Nephron progenitor cell (in vitro differentiated cells): ENCODE data around the gene TXK.

Experiments used
- DNase-seq: peaks from one replicate; pipeline ENCODE4 v3.0.0; 2021
- H3K27ac Mint-ChIP-seq: 2 replicates; pipeline ENCODE4 v1.8.0; 2021; ENCODE audit warnings: mild to moderate bottlenecking, moderate library complexity, mixed read lengths
- H3K27me3 Mint-ChIP-seq: 2 replicates; pipeline ENCODE4 v1.8.0; 2021; ENCODE audit warnings: mild to moderate bottlenecking, low read depth, mixed read lengths; ENCODE audit not compliant: poor library complexity
- H3K36me3 Mint-ChIP-seq: 2 replicates; pipeline ENCODE4 v1.8.0; 2021; ENCODE audit warnings: low read depth, mixed read lengths
- H3K4me1 Mint-ChIP-seq: 2 replicates; pipeline ENCODE4 v1.8.0; 2021; ENCODE audit warnings: mixed read lengths
- H3K4me3 Mint-ChIP-seq: 2 replicates; pipeline ENCODE4 v1.8.0; 2021; ENCODE audit warnings: mild to moderate bottlenecking, moderate library complexity, mixed read lengths
- H3K9me3 Mint-ChIP-seq: 2 replicates; pipeline ENCODE4 v1.8.0; 2021; ENCODE audit warnings: mild to moderate bottlenecking, moderate library complexity, mixed read lengths
- CTCF ChIP-seq: fragments of 200-600 bp; sonication (generic); IDR thresholded peaks from 2 replicates; pipeline ENCODE4 v1.5.0; 2021; ENCODE audit warnings: antibody characterized with exemption

The TXK gene

GRCh38 chr4:48109413-48110263 lies 24.4 kb downstream of the TXK start:
- Mint-ChIP-seq H3K27ac (no peak overlapping the region), H3K27me3 (peaks cover 3% of the 10 kb centered on the region), H3K4me1 (peaks cover 5% of the 10 kb centered on the region), H3K36me3 (no peaks in the 10 kb centered on the region), H3K4me3 (no peak overlapping the region), H3K9me3 (no peaks in the 10 kb centered on the region)
- DNase-seq, result no peak
- TF ChIP-seq CTCF, result peak; percentile 49

- no peaks in the 10 kb centered on the region for H3K9me3 Mint-ChIP-seq
- H3K4me3 Mint-ChIP-seq, result no peak overlapping the region
- H3K36me3 Mint-ChIP-seq, result no peaks in the 10 kb centered on the region
- no peak for TF ChIP-seq CTCF
- H3K27ac Mint-ChIP-seq, result no peak overlapping the region
- peaks cover 3% of the 10 kb centered on the region for H3K27me3 Mint-ChIP-seq
- no peak for DNase-seq
- H3K4me1 Mint-ChIP-seq, result no peaks in the 10 kb centered on the region
Observed at GRCh38 chr4:48108309-48109073, 25.6 kb downstream of the TXK start.

GRCh38 chr4:48105230-48105629 lies 28.8 kb downstream of the TXK start:
- Mint-ChIP-seq H3K4me1 (no peaks in the 10 kb centered on the region), H3K36me3 (no peaks in the 10 kb centered on the region), H3K27ac (no peak overlapping the region), H3K27me3 (no peaks in the 10 kb centered on the region), H3K4me3 (no peak overlapping the region), H3K9me3 (no peaks in the 10 kb centered on the region)
- no peak for TF ChIP-seq CTCF
- no peak for DNase-seq

GRCh38 chr4:48103483-48104139 lies 30.4 kb downstream of the TXK start:
- no peak overlapping the region for H3K27ac Mint-ChIP-seq
- DNase-seq, result no peak
- H3K9me3 Mint-ChIP-seq, result no peaks in the 10 kb centered on the region
- H3K4me1 Mint-ChIP-seq, result no peaks in the 10 kb centered on the region
- H3K27me3 Mint-ChIP-seq, result no peaks in the 10 kb centered on the region
- H3K36me3 Mint-ChIP-seq, result no peaks in the 10 kb centered on the region
- no peak overlapping the region for H3K4me3 Mint-ChIP-seq
- TF ChIP-seq CTCF, result no peak

GRCh38 chr4:48102303-48102702 lies 31.7 kb downstream of the TXK start:
- Mint-ChIP-seq H3K36me3 (no peaks in the 10 kb centered on the region), H3K9me3 (no peaks in the 10 kb centered on the region), H3K27me3 (no peaks in the 10 kb centered on the region)

More at GRCh38 chr4:48102303-48102702, 31.7 kb downstream of the TXK start:
- H3K4me1 Mint-ChIP-seq, result no peaks in the 10 kb centered on the region
- H3K4me3 Mint-ChIP-seq, result no peak overlapping the region
- no peak overlapping the region for H3K27ac Mint-ChIP-seq
- TF ChIP-seq CTCF, result no peak
- no peak for DNase-seq
